Fibroblast of skin of scalp (primary cell): ENCODE measurements around the gene FBXO10. TPM values are rescaled to one million over a fixed set of nuclear protein-coding genes. Genes with fewer than 3 reads are reported as not detected.
"Not testable (repeated sequence)": the region's sequence is repeated elsewhere in the genome, so short reads cannot be mapped to it uniquely, and the experiment has no call there.

Experiments
- DNase-seq: peaks from one replicate; pipeline ENCODE4 v3.0.0-alpha.2; 2013
- polyA plus RNA-seq, 2 experiments: library from polyadenylated mRNA; unstranded; fragments of 120-200 nt; gene quantifications; one replicate each; pipeline ENCODE4 v1.2.1, GENCODE V29; 2013; ENCODE audit not compliant: insufficient read length in 2 of 2

Gene FBXO10
- 9.5 TPM for polyA plus RNA-seq (2013, experiment 1 of 2; ENCODE audit: insufficient read length)
- polyA plus RNA-seq (2013, experiment 2 of 2; ENCODE audit: insufficient read length) = 9.3 TPM

- DNase-seq = peak; percentile 68
Measured at GRCh38 chr9:37575921-37576721, at the start of gene FBXO10. FBXO10 (minus strand) TSS chr9:37576380; CDS start chr9:37541768, 34,612 bp downstream.

- no peak for DNase-seq
Measured at GRCh38 chr9:37625758-37626147, 49.6 kb upstream of the FBXO10 start.

- DNase-seq = no peak
Measured at GRCh38 chr9:37625036-37625757, 49.0 kb upstream of the FBXO10 start.

- DNase-seq = no peak
Measured at GRCh38 chr9:37624073-37624472, 47.9 kb upstream of the FBXO10 start.

GRCh38 chr9:37623267-37623666 lies 47.1 kb upstream of the FBXO10 start:
- no peak for DNase-seq

GRCh38 chr9:37622462-37622861 lies 46.3 kb upstream of the FBXO10 start:
- no peak for DNase-seq

GRCh38 chr9:37621273-37622121 lies 45.3 kb upstream of the FBXO10 start:
- DNase-seq = no peak

- DNase-seq = no peak
Measured at GRCh38 chr9:37620396-37620795, 44.2 kb upstream of the FBXO10 start.

GRCh38 chr9:37619806-37620205 lies 43.6 kb upstream of the FBXO10 start:
- no peak for DNase-seq

GRCh38 chr9:37618817-37619216 lies 42.6 kb upstream of the FBXO10 start:
- peak; percentile 51 for DNase-seq

GRCh38 chr9:37617832-37618231 lies 41.7 kb upstream of the FBXO10 start:
- DNase-seq = peak; percentile 45

- no peak for DNase-seq
Measured at GRCh38 chr9:37617161-37617560, 41.0 kb upstream of the FBXO10 start.

GRCh38 chr9:37611961-37612360 lies 35.8 kb upstream of the FBXO10 start:
- DNase-seq = no peak

- DNase-seq = no peak
Measured at GRCh38 chr9:37611014-37611413, 34.8 kb upstream of the FBXO10 start.

GRCh38 chr9:37609735-37610397 lies 33.7 kb upstream of the FBXO10 start:
- DNase-seq = no peak

- DNase-seq = no peak
Measured at GRCh38 chr9:37608250-37608649, 32.1 kb upstream of the FBXO10 start.

- no peak for DNase-seq
Measured at GRCh38 chr9:37604296-37604695, 28.1 kb upstream of the FBXO10 start.

- DNase-seq = no peak
Measured at GRCh38 chr9:37602817-37603216, 26.6 kb upstream of the FBXO10 start.

GRCh38 chr9:37602061-37602460 lies 25.9 kb upstream of the FBXO10 start:
- not testable (repeated sequence) for DNase-seq

- DNase-seq = no peak
Measured at GRCh38 chr9:37596504-37596903, 20.3 kb upstream of the FBXO10 start.

- DNase-seq = no peak
Measured at GRCh38 chr9:37593883-37594448, 17.8 kb upstream of the FBXO10 start.
